Stomach (tissue), 19 donors: ENCODE results near the gene HSD11B1L. TPM values are rescaled to one million over a fixed set of nuclear protein-coding genes. Genes with fewer than 3 reads are reported as not detected.

Experiments
- DNase-seq, 2 donors: peaks; one replicate each; pipeline versions ENCODE4 v3.0.0 to v3.0.0-alpha.2; 2013 to 2019
- H3K27ac ChIP-seq, 5 donors: fragments of 200-600 bp in 4 of 5; sonication (generic) in 4 of 5; one replicate each; pipeline ENCODE4 v1.5.1; 2013 to 2019; ENCODE audit warnings: mild to moderate bottlenecking in 1 of 5, moderate library complexity in 1 of 5
- H3K27me3 ChIP-seq, 3 donors: fragments of 200-600 bp; sonication (generic); one replicate each; pipeline ENCODE4 v1.5.1; 2017 to 2019; ENCODE audit warnings: mixed run types in 1 of 3
- H3K36me3 ChIP-seq, 4 donors: fragments of 200-600 bp; sonication (generic); 1 replicate in 3 of 4; 2 replicates in 1 of 4; pipeline ENCODE4 v1.5.1; 2016 to 2019
- H3K4me1 ChIP-seq, 4 donors: fragments of 200-600 bp; sonication (generic); one replicate each; pipeline ENCODE4 v1.5.1; 2016 to 2019
- H3K4me3 ChIP-seq, 4 donors: fragments of 200-600 bp; sonication (generic) in 3 of 4; one replicate each; pipeline ENCODE4 v1.5.1; 2016 to 2019; ENCODE audit warnings: mild to moderate bottlenecking in 1 of 4
- H3K9me3 ChIP-seq, 4 donors: fragments of 200-600 bp; sonication (generic); one replicate each; pipeline ENCODE4 v1.5.1; 2016 to 2019
- EP300 ChIP-seq: sonication (generic); formaldehyde crosslinking; IDR thresholded peaks from one replicate; pipeline ENCODE4 v1.6.1; 2017; ENCODE audit warnings: antibody characterized with exemption
- POLR2A ChIP-seq, 4 donors: fragments of 450-650 bp; IDR thresholded peaks; one replicate each; pipeline ENCODE4 v1.6.1; 2016; ENCODE audit warnings: antibody characterized with exemption in 4 of 4, control low read depth in 2 of 4, mild to moderate bottlenecking in 1 of 4, moderate library complexity in 1 of 4
- POLR2AphosphoS5 ChIP-seq, 3 donors: sonication (generic); formaldehyde crosslinking; IDR thresholded peaks; one replicate each; pipeline ENCODE4 v1.6.1; 2016; ENCODE audit warnings: antibody characterized with exemption in 3 of 3
- WGBS, 5 donors: extraction: QIAGEN DNeasy Blood & Tissue Kit in 3 of 5; methylation state at CpG; one replicate each; pipeline versions ENCODE4 v1.1.5 to v1.1.7; 2013 to 2018; 5-methylcytosine and 5-hydroxymethylcytosine counted together
- intact Hi-C: fragments of 100-400 bp; cut with DNase I; formaldehyde crosslinking; loops from one replicate; pipeline ENCODE4 v1.15.1; 2023; ENCODE audit warnings: low total_unique reads
- long read RNA-seq, 10 donors: transcript quantifications; one replicate each; lab custom pipeline, GENCODE V29; 2026
- polyA plus RNA-seq, 3 donors: library from polyadenylated mRNA; stranded (reverse); fragments of 200-250 nt; gene quantifications; one replicate each; pipeline ENCODE4 v1.2.3, GENCODE V29; 2013
- total RNA-seq, 5 donors: library from RNA; depleted of rRNA; stranded (reverse); fragments of >200 nt; gene quantifications; one replicate each; pipeline versions ENCODE4 v1.1.0 to v1.2.3, GENCODE V29; 2014 to 2016
- TF ChIP-seq, protein P1 (sequence below), 7 experiments: fragments of 450-650 bp in 4 of 7; fragments of 200-600 bp in 3 of 7; sonication (generic) in 3 of 7; IDR thresholded peaks; one replicate each; pipeline ENCODE4 v1.5.1; 2016 to 2019; ENCODE audit warnings: antibody characterized with exemption in 7 of 7, control low read depth in 2 of 7, mild to moderate bottlenecking in 1 of 7
- donor health status: healthy with polysubstance abuse.
- donor health status: Bipolar disorder and iron deficiency.
- donor health status: healthy.

Gene HSD11B1L, protein sequence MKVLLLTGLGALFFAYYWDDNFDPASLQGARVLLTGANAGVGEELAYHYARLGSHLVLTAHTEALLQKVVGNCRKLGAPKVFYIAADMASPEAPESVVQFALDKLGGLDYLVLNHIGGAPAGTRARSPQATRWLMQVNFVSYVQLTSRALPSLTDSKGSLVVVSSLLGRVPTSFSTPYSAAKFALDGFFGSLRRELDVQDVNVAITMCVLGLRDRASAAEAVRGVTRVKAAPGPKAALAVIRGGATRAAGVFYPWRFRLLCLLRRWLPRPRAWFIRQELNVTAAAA
- 10 to 100 TPM in 1 of 5 donors, 1 to 10 TPM in 3, under 1 TPM in 1; 0.89 to 26.8 (median 2.0) TPM for total RNA-seq
- polyA plus RNA-seq, result 10 to 100 TPM in 2 of 3 donors, 1 to 10 TPM in 1; 8.9 to 16.5 (median 11.2) TPM
- long read RNA-seq, donor 1, partial matches to known transcripts, result 0 of 2 reads
- long read RNA-seq, donor 1, other reads (novel, unspliced or antisense), result 0 of 2 reads
- long read RNA-seq, donor 2, partial matches to known transcripts, result 0 of 1 reads
- long read RNA-seq, donor 2, other reads (novel, unspliced or antisense), result 0 of 1 reads
- long read RNA-seq, donor 3, partial matches to known transcripts, result 0 of 1 reads
- long read RNA-seq, donor 3, other reads (novel, unspliced or antisense), result 0 of 1 reads
- long read RNA-seq, donor 4, result 0 reads
- long read RNA-seq, donor 5, partial matches to known transcripts, result 0 of 1 reads
- long read RNA-seq, donor 5, other reads (novel, unspliced or antisense), result 0 of 1 reads
- long read RNA-seq, donor 6, partial matches to known transcripts, result 0 of 3 reads
- long read RNA-seq, donor 6, other reads (novel, unspliced or antisense), result 0 of 3 reads
- long read RNA-seq, donor 7, partial matches to known transcripts, result 0 of 1 reads
- long read RNA-seq, donor 7, other reads (novel, unspliced or antisense), result 0 of 1 reads
- long read RNA-seq, donor 8, result 0 reads
- long read RNA-seq, donor 9, result 0 reads
- long read RNA-seq, donor 10, result 0 reads

DNA sequence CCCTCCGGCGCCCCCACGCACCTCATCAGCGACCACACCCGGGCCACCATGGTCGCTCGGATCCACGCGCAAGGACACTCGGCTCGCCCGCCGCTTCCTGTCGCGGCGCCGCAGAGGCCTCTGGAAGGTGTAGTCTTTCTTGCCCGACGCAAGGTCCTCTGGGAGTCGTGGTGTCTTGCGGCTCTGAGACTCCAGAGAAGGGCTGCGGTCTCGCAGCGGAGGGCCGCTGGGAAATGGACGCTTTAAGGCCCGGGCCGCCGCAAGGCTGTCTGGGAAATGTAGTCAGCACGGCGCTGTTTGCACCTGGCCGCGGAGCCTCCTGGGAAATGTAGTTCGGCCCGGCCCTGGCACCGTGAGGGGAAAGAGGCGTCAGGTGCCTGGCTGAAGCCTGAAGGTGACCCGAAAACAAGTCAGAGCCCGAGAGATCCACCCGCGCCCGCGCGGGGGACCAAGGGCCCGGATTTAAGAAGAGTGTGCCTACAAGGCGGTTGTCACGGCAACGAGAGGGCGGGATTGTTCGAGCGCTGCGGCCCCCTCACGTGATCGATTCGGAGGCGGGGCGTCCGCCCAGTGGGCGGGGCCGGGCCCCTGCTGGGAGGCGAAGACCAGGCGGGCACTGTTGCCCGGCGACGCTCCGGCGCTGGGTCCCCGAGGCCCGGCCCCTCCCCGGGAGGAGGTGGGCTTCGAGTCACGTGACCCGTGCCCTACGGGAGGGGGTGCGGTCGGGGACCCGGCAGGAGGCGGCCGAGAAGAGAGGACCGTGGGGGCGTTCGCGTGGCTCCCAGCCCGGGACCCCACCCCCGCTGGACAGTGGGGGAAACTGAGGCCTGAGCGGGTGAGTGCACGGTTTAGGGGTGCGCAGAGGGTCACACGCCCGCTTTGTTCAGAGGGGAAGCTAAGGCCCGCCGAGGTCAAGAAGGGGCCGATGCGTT is at the start of gene HSD11B1L, which contains the start of gene MICOS13:
TSS of gene HSD11B1L (plus strand) at position 591 of the 932 bp plus-strand sequence. CDS start 3,806 bp downstream, outside the sequence.
TSS of gene MICOS13 (minus strand) at position 80 of the 932 bp plus-strand sequence. CDS start at position 50, 30 bp downstream.
- Histone ChIP-seq H3K4me1 (peaks cover 13 to 26% (median 24%) of the 10 kb centered on the region in 4 donors), H3K4me3 (peak within 1 kb of the TSS; percentile 70 to 98 (median 80)), H3K27ac (peak within 1 kb of the TSS; percentile 85 to 94 (median 91)), H3K36me3 (peaks cover 0 to 13% (median 12%) of the 10 kb centered on the region in 4 donors), H3K27me3 (no peaks in the 10 kb centered on the region), H3K9me3 (no peaks in the 10 kb centered on the region)
- DNase-seq, result peak; percentile 98 to 100
- WGBS, 5 donors, result 0 to 2% (median 1%) methylated on average over 59 to 94 of the region's 94 CpGs
- intact Hi-C loops, result no loop called here
- TF ChIP-seq EP300 (no peak), POLR2A (IDR thresholded peaks at IDR 0.05) (no peak), POLR2AphosphoS5 (IDR thresholded peaks at IDR 0.05) (peak; percentile 65 to 93 (median 88))
- TF ChIP-seq, protein P1, sequence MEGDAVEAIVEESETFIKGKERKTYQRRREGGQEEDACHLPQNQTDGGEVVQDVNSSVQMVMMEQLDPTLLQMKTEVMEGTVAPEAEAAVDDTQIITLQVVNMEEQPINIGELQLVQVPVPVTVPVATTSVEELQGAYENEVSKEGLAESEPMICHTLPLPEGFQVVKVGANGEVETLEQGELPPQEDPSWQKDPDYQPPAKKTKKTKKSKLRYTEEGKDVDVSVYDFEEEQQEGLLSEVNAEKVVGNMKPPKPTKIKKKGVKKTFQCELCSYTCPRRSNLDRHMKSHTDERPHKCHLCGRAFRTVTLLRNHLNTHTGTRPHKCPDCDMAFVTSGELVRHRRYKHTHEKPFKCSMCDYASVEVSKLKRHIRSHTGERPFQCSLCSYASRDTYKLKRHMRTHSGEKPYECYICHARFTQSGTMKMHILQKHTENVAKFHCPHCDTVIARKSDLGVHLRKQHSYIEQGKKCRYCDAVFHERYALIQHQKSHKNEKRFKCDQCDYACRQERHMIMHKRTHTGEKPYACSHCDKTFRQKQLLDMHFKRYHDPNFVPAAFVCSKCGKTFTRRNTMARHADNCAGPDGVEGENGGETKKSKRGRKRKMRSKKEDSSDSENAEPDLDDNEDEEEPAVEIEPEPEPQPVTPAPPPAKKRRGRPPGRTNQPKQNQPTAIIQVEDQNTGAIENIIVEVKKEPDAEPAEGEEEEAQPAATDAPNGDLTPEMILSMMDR (IDR thresholded peaks at IDR 0.05), result peak in 1 of 7 experiments; percentile 9

DNA sequence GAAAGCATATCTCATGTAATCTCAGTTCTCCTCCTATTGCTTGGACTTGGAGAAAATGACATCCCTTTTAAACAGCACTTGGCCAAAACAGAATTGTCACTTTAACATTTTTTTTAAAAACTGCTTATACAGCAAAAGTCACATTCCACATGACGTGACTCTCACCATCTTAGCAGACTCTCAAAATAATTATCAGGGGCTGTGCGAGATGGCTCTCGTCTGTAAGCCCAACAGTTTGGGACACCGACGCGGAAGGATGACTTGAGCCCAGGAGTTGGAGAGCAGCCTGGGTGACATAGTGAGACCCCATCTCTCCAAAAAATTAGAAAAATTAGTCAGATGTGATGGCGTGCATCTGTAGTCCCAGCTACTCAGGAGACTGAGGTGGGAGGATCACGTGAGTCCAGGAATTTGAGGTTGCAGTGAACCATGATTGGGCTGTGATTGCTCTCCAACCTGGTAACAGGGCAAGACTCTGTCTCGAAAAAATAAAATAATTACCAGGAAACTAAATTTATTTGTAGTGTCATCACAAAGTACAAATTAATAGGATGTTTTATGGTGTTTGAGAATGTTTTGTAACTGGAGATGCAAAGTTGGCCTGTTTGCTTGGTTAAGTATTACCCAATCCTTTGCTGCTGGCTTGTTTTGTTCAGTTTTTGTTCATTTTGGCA is 49.1 kb upstream of the HSD11B1L start:
- peaks cover 54 to 98% (median 79%) of the 10 kb centered on the region in 4 donors for H3K4me1 ChIP-seq

DNA sequence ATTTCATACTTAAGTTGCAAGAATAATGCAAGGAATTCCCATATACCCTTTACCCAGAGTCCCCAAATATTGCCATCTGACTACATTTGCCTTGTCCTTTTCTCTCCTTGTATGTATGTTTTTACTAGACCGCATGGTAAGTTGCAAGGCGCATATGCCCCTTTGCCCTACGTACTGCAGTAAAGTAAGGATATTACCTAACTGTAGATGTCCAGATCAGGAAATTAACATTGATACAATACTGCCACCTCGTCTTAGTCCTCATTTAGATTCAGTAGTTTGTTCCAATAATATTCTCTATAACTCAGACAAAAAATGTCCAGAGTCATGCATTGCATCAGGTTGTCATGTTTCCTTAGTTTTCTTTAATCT is 48.6 kb upstream of the HSD11B1L start:
- TF ChIP-seq, protein P1 (IDR thresholded peaks at IDR 0.05), result no peak
- TF ChIP-seq EP300 (no peak), POLR2AphosphoS5 (IDR thresholded peaks at IDR 0.05) (no peak), POLR2A (IDR thresholded peaks at IDR 0.05) (no peak)
- Histone ChIP-seq H3K9me3 (no peaks in the 10 kb centered on the region), H3K27me3 (no peaks in the 10 kb centered on the region), H3K4me3 (no peak overlapping the region), H3K4me1 (peaks cover 50 to 98% (median 75%) of the 10 kb centered on the region in 4 donors), H3K27ac (peak overlapping the region in 1 of 5 donors; percentile 38), H3K36me3 (peaks cover 18 to 42% (median 38%) of the 10 kb centered on the region in 4 donors)
- WGBS, 5 donors, result 67 to 83% (median 78%) methylated on average over 4 of the region's 4 CpGs
- DNase-seq, result no peak
- intact Hi-C loops, result no loop called here

More for the DNA sequence above, 49.1 kb upstream of the HSD11B1L start:
- DNase-seq, result no peak
- 62 to 81% (median 78%) methylated on average over 9 of the region's 9 CpGs for WGBS, 5 donors
- Histone ChIP-seq H3K36me3 (peaks cover 23 to 47% (median 41%) of the 10 kb centered on the region in 4 donors), H3K9me3 (no peaks in the 10 kb centered on the region), H3K27ac (peak overlapping the region in 2 of 5 donors; percentile 25 to 38), H3K27me3 (no peaks in the 10 kb centered on the region), H3K4me3 (no peak overlapping the region)
- TF ChIP-seq POLR2AphosphoS5 (IDR thresholded peaks at IDR 0.05) (no peak), EP300 (no peak), POLR2A (IDR thresholded peaks at IDR 0.05) (no peak)
- TF ChIP-seq, protein P1 (IDR thresholded peaks at IDR 0.05), result no peak
- intact Hi-C loops, result no loop called here
